NCI-H2227 (cell line): Measurements from ENCODE around the gene MCAM.

Source experiments
- DNase-seq: peaks from one replicate; lab custom pipeline; 2025; ENCODE audit not compliant: unreplicated experiment; lab: John Stamatoyannopoulos, UW

MCAM gene

DNA sequence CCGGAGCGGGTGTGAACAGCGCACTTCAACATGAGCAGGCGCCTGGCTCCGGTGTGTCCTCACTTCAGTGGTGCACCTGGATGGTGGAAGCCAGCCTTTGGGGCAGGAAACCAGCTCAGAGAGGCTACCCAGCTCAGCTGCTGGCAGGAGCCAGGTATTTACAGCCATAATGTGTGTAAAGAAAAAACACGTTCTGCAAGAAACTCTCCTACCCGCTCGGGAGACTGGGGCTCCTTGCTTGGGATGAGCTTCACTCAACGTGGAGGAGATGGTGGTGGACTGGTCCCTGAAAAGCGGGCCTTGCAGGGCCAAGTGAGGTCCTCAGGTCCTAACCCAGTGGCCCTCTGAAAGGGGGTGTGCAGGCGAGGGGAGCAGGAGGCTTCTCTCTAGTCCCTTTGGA, 7.5 kb downstream of the MCAM start:
- no peak for DNase-seq

DNA sequence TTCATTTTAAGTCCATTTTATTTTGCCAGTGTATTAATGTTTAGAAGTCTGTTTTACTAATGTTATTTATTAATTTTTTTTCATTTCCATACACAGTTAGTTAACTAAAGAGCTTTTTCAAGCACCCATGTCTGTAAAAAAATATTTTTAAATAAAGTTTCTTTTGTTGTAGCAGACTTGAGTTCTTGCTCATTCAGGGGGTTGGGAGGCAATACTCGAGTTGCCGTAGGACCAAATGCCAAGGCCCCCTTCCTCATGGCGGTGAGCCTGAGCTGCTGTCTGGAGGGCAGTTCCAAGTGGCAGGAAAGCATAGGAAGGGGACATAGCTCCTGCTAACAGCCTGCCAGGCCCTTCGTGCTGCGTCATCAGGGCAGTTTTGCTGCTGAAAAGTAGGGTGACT, 9.0 kb downstream of the MCAM start:
- no peak for DNase-seq

DNA sequence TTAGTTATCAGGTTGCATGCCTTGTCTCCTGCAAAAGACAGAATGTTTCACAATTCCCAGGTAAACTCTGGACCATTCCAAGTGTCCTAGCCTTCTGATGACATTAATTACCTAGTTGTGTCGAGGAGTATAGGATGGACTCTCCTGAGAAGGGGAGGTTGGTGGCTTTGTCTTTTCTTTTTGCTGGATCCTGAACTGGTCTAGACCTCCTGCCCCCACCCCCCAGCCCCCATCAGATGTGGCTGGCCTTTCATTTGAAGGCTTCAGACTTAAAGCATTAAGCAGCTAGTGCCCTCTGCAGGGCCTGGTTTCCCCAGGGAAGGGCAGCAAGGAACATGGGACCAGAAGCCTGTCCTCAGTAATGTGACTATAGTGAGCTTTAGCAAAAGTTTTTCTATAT, 9.7 kb downstream of the MCAM start:
- no peak for DNase-seq

DNA sequence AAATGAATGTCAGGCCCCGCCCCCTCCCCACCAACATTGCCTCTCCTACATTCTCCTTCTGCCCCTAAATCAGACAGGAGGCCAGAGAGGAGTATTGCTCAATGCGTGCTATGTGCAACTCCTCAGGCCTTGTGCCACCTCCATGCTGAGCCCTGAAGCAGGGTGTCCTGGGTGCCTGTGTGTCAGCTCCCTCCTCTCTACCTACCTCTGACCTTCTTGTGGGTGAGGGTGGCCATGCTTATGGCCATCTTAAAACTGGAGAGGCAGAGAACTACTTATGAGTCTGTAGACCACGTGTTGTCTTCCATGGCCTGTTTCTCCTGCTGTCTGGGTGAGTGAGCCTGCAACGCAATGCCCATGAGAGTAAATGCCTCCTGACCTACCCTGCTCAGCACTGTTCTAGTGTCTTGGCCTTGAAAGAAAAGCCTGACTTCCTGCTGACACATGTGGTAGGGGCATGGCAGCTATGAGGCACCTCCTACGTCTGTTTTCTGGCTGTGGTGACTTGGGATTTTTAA, 10.5 kb downstream of the MCAM start:
- DNase-seq, result no peak

DNA sequence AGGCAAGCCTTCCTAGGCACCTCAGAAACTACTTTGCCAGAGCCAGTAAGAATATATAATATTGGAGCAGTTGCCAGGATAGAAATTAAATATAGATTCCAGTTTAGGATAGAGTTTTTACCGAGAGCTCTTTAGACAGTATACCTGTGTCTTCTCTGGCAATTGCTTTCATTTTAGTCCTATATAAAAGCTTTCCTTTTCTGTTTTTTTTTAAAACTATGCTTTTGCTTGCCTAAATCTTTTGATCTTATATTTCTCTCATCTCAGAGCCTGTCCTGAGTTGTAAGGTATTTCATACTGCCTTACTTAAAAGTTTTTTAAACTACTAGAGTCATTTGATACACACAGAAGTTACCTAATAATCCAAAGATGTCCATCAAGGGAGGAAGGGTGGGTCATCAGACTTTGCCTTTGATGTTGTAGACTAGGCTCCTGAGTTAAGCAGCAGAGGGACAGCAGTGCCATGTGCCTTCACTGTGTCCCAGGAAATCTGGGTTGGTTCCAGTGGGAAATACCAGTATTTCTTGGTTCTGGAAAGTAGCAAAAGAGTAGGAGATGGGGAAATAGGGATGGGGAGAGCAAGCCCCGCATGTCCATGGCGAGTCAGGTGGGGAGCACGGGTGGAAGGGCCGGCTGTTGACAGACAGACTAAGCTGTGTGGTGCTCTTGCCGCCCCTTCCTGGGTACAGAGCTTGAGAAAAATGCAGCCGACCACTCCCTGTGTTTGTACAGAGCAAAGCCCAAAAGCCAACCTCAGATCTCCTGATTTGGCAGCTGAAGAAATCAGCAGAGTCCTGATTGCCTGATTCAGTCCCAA, 11.2 kb downstream of the MCAM start:
- no peak for DNase-seq

DNA sequence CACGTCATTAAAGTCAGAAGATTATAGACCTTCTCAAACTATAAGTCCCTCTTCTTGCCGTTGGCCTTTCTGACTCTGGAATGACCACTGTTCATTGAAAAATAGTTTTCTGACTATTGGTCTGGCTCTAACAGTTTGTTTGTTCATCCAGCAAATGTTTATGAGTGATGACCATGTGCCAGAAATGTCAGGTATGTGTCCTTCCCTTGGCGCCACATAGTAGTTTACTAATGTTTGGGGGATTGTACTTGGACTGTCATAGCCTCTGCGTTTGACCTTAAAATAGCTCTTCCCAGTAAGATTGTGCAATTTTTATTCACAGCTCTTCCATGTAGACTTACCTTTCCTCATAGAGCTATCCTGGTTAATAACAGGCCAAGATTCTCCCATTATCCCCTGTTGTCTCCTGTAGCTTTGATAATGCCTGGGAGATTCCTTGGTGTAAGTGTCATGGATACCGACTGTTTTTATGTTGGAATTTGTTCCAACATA, 13.7 kb downstream of the MCAM start:
- DNase-seq, result no peak

GRCh38 chr11:119300198-119300964, 16.5 kb downstream of the MCAM start:
- DNase-seq, result no peak

DNA sequence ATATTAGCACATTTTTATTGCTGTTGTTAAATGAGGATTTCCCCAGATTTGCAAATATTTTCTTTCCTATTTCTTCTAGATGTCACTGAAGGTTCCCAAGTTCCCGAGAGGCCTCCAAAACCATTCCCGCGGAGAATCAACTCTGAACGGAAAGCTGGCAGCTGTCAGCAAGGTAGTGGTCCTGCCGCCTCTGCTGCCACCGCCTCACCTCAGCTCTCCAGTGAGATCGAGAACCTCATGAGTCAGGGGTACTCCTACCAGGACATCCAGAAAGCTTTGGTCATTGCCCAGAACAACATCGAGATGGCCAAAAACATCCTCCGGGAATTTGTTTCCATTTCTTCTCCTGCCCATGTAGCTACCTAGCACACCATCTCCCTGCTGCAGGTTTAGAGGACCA, 17.5 kb downstream of the MCAM start:
- no peak for DNase-seq

DNA sequence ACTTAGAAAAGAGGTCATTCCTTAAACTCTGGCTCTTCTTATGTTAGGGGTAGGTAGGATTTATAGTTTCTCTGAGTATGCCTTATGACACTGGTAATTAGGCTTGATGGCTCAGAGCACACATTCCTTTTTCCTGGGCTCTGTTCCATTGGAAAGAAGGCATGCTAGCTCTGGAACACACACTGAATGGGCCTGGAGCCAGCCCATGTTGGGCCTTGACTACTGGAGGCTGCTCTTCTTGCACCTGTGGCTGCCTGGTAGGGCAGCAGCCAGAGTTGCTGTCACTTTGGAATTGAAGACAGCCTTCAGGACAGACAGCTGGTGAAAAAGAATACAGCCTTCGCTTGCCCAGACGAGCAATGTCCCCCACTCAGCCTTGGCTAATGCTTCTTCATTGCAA, 18.2 kb downstream of the MCAM start:
- no peak for DNase-seq

GRCh38 chr11:119297938-119298337, 19.0 kb downstream of the MCAM start:
- no peak for DNase-seq

GRCh38 chr11:119295178-119295577, 21.8 kb downstream of the MCAM start:
- no peak for DNase-seq

- no peak for DNase-seq
Measured at GRCh38 chr11:119293461-119293860, 23.5 kb downstream of the MCAM start.

DNA sequence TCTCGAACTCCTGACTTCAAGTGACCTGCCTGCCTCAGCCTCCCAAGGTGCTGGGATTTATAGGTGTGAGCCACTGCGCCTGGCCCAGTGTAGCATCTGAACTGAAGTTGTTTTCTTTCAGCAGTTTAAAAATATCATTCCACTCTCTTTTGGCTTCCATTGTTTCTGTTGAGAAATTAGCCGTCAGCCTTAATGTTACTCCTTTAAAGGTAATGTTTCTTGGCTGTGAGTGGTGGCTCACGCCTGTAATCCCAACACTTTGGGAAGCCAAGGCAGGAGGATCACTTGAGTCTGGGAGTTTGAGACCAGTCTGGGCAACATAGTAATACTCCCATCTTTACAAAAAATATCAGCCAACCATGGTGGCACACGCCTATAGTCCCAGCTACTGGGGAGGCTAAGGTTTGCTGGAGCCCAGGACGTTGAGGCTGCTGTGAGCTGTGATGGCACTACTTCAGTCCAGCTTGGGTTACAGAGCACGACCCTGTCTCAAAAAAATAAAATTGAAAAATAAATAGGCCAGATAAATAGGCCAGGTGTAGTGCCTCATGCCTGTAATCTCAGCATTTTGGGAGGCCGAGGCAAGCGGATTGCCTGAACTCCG, 25.9 kb downstream of the MCAM start:
- DNase-seq, result no peak

- DNase-seq, result no peak
Measured at GRCh38 chr11:119288219-119288618, 28.7 kb downstream of the MCAM start.

DNA sequence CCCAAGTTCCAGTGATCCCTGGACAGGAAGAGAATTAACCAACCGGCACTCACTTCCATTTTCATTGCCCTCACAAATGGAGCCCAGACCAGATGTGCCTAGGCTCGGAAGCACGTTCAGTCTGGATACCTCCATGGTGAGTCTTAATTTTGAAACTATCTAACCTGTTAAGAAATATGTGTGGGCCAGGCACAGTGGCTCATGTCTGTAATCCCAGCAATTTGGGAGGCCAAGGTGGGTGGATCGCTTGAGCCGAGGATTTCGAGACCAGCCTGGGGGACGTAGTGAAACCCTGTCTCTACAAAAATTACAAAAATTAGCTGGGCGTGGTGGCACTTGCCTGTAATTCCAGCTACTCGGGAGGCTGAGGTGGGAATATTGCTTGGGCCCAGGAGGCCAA, 31.5 kb downstream of the MCAM start:
- DNase-seq, result no peak

DNA sequence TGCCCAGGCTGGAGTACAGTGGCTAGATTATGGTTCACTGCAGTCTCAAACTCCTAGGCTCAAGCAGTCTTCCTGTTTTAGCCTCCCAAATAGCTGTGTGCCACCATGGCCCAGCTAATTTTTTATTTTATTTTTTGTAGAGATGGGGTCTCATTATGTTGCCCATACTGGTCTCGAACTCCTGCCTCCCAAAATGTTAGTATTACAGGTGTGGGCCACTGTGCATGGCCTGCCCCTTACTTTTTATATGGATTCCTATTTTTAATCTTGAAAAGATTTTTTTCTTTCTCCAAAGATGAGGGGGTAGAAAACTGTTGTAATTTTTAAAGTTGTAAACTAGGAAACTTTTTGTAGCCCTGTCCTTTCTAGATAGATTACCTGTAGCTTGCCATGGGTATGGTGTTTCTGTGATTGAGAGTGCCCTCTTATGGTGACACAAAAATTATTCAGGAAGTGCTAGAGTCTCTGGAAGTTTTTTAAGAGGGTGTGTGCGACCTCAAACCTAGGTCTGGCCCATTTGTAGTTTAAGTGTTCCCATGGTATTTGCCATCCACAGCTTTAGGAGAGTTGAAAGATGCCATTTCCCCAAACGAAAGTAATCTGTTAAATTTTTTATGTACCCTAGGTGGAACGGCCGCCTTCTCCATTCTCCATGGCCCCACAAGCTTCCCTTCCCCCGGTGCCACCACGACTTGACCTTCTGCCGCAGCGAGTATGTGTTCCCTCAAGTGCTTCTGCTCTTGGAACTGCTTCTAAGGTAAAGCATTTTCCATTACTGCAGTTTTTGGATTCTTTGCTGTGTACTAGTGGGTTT, 32.4 kb downstream of the MCAM start:
- peak; percentile 5 for DNase-seq

- DNase-seq, result no peak
Measured at GRCh38 chr11:119282495-119282894, 34.4 kb downstream of the MCAM start.

DNA sequence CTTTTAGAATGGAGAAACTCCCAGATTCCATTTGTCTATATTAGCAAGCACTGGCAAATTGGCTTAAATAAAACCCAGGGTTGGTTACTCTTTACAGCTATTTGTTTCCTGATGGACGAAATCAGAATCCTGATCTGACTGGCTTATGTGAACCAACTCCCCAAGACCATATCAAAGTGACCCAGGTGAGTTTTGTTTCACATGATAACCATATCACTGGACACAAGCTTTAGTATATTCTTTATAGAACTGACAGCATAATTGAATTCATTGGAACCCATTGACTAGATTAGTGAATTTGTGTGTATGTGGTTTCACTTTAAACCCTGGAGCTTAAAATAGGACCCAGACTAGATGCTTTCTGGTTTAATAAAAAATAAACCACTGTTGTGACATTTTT, 39.3 kb downstream of the MCAM start:
- no peak for DNase-seq

GRCh38 chr11:119273721-119274120, 43.2 kb downstream of the MCAM start:
- DNase-seq, result no peak

GRCh38 chr11:119267645-119268044, 49.3 kb downstream of the MCAM start:
- no peak for DNase-seq
